ENCODE data around the gene TRMT2A.

The TRMT2A gene

GRCh38 chr22:20147237-20147988 lies 30.4 kb upstream of the TRMT2A start:
- no peak for DNase-seq (ENCODE audit: low read depth in 1 of 2, low spot score in 1 of 2)
- Histone ChIP-seq H3K4me3 (replicated peaks; ENCODE audit: insufficient read depth, low read length) (no peak overlapping the region), H3K27ac (replicated peaks) (no peak overlapping the region), H3K27me3 (ENCODE audit: insufficient read depth, poor library complexity, severe bottlenecking) (no peaks in the 10 kb centered on the region)
- TF ChIP-seq POLR2AphosphoS5 (IDR thresholded peaks at IDR 0.05; ENCODE audit: low read depth) (no peak), CTCF (IDR thresholded peaks at IDR 0.05; ENCODE audit: insufficient read depth, low read length) (no peak), GABPA (IDR thresholded peaks at IDR 0.05; ENCODE audit: low read depth) (no peak), REST (IDR thresholded peaks at IDR 0.05; ENCODE audit: insufficient replicate concordance, low read depth) (no peak), SPI1 (IDR thresholded peaks at IDR 0.05; ENCODE audit: borderline replicate concordance, low read depth) (no peak)

GRCh38 chr22:20146777-20147176 lies 29.8 kb upstream of the TRMT2A start:
- no peaks in the 10 kb centered on the region for H3K27me3 ChIP-seq (ENCODE audit: insufficient read depth, poor library complexity, severe bottlenecking)
- H3K27ac ChIP-seq (replicated peaks) = no peak overlapping the region
- no peak for DNase-seq (ENCODE audit: low read depth in 1 of 2, low spot score in 1 of 2)
- TF ChIP-seq REST (IDR thresholded peaks at IDR 0.05; ENCODE audit: insufficient replicate concordance, low read depth) (no peak), SPI1 (IDR thresholded peaks at IDR 0.05; ENCODE audit: borderline replicate concordance, low read depth) (no peak), GABPA (IDR thresholded peaks at IDR 0.05; ENCODE audit: low read depth) (no peak), CTCF (IDR thresholded peaks at IDR 0.05; ENCODE audit: insufficient read depth, low read length) (no peak), POLR2AphosphoS5 (IDR thresholded peaks at IDR 0.05; ENCODE audit: low read depth) (no peak)
- no peak overlapping the region for H3K4me3 ChIP-seq (replicated peaks; ENCODE audit: insufficient read depth, low read length)

GRCh38 chr22:20145832-20146223 lies 28.8 kb upstream of the TRMT2A start:
- Histone ChIP-seq H3K27me3 (ENCODE audit: insufficient read depth, poor library complexity, severe bottlenecking) (no peaks in the 10 kb centered on the region), H3K27ac (replicated peaks) (no peak overlapping the region), H3K4me3 (replicated peaks; ENCODE audit: insufficient read depth, low read length) (no peak overlapping the region)
- no peak for DNase-seq (ENCODE audit: low read depth in 1 of 2, low spot score in 1 of 2)
- TF ChIP-seq CTCF (IDR thresholded peaks at IDR 0.05; ENCODE audit: insufficient read depth, low read length) = no peak
- no peak for TF ChIP-seq POLR2AphosphoS5 (IDR thresholded peaks at IDR 0.05; ENCODE audit: low read depth)
- no peak for TF ChIP-seq GABPA (IDR thresholded peaks at IDR 0.05; ENCODE audit: low read depth)
- TF ChIP-seq REST (IDR thresholded peaks at IDR 0.05; ENCODE audit: insufficient replicate concordance, low read depth) = no peak
- TF ChIP-seq SPI1 (IDR thresholded peaks at IDR 0.05; ENCODE audit: borderline replicate concordance, low read depth) = no peak
